ENCODE measurements around the gene BTBD2. TPM values are rescaled to one million over a fixed set of nuclear protein-coding genes. Genes with fewer than 3 reads are reported as not detected.

BTBD2 gene
- total and polyA plus RNA-seq, 10 of the 15 experiments (the other 5 are each of a cell fraction or from before 2014, with no cell fraction given) = 0.13 to 66.2 (median 10.4) TPM

DNA sequence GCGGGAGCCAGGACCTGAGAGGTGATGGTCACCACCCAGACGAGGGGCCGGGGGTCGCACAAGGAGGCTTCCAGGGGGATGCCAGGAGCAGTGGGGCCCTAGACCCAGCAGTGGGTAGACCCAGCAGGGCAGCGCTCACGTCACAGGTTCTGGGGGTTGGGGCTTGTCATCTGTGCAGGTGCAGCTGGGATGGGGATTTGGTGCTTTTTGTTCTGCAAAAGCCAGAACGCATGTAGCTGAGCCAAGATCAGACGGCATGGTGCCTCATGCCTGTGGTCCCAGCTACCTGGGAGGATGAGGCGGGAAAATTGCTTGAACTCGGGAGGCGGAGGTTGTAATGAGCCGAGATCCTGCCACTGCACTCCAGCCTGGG, 59.4 kb downstream of the BTBD2 start:
- RAD21 ChIA-PET (ENCODE audit: unreplicated experiment) = no interaction called here
- H3K79me2 ChIP-seq (ENCODE audit: control insufficient read depth, insufficient read depth, low read length) = peaks cover 24% of the 10 kb centered on the region
- POLR2A ChIA-PET = no interaction called here
- H4K20me1 ChIP-seq (ENCODE audit: control insufficient read depth, insufficient read depth) = no peaks in the 10 kb centered on the region
- no peaks in the 10 kb centered on the region for H3K4me1 ChIP-seq (ENCODE audit: control insufficient read depth, insufficient read depth, low read length)
- H3K4me3 ChIP-seq = no peak overlapping the region
- H2AFZ ChIP-seq (ENCODE audit: control insufficient read depth, low read depth, low read length) = no peak overlapping the region
- no peaks in the 10 kb centered on the region for H3K27me3 ChIP-seq (replicated peaks in 1 of 2; ENCODE audit: control insufficient read depth in 2 of 2, insufficient read depth in 2 of 2, low read length in 1 of 2)
- CTCF ChIA-PET = no interaction called here
- H3K9ac ChIP-seq (ENCODE audit: control insufficient read depth, insufficient read depth, low read length) = no peak overlapping the region
- in situ Hi-C loops (cut with MboI) = no loop called here
- no TSS peak for BruUV-seq (replicated peaks)
- H3K27ac ChIP-seq (ENCODE audit: control insufficient read depth, insufficient read depth) = no peak overlapping the region
- DNase-seq (ENCODE audit: low read depth, low spot score) (no peak), ATAC-seq (no peak), FAIRE-seq (no peak)
- no peak for TF ChIP-seq MYB (IDR thresholded peaks at IDR 0.05; ENCODE audit: borderline replicate concordance, low read depth, low read length)
- no peak for TF ChIP-seq E4F1 (IDR thresholded peaks at IDR 0.05; ENCODE audit: borderline replicate concordance, partially characterized antibody)
- TF ChIP-seq, protein P1, sequence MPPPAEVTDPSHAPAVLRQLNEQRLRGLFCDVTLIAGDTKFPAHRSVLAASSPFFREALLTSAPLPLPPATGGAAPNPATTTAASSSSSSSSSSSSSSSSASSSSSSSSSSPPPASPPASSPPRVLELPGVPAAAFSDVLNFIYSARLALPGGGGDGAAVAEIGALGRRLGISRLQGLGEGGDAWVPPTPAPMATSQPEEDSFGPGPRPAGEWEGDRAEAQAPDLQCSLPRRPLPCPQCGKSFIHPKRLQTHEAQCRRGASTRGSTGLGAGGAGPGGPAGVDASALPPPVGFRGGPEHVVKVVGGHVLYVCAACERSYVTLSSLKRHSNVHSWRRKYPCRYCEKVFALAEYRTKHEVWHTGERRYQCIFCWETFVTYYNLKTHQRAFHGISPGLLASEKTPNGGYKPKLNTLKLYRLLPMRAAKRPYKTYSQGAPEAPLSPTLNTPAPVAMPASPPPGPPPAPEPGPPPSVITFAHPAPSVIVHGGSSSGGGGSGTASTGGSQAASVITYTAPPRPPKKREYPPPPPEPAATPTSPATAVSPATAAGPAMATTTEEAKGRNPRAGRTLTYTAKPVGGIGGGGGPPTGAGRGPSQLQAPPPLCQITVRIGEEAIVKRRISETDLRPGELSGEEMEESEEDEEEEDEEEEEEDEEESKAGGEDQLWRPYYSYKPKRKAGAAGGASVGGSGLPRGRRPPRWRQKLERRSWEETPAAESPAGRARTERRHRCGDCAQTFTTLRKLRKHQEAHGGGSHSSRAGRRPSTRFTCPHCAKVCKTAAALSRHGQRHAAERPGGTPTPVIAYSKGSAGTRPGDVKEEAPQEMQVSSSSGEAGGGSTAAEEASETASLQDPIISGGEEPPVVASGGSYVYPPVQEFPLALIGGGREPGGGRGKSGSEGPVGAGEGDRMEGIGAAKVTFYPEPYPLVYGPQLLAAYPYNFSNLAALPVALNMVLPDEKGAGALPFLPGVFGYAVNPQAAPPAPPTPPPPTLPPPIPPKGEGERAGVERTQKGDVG (CRISPR knock-in tag; IDR thresholded peaks at IDR 0.05) = no peak
- no peak for TF ChIP-seq RFX5 (IDR thresholded peaks at IDR 0.05; ENCODE audit: low read depth, low read length)
- TF ChIP-seq ETV6 (conservative IDR thresholded peaks at IDR 0.05 in 1 of 2, IDR thresholded peaks at IDR 0.05 in 1 of 2; ENCODE audit: borderline replicate concordance in 1 of 2, low read depth in 1 of 2) = no peak
- no peak for TF ChIP-seq YY1 (IDR thresholded peaks at IDR 0.05; ENCODE audit: low read depth, low read length)
- TF ChIP-seq BACH1 (IDR thresholded peaks at IDR 0.05; ENCODE audit: borderline replicate concordance) = no peak
- TF ChIP-seq, protein P2, sequence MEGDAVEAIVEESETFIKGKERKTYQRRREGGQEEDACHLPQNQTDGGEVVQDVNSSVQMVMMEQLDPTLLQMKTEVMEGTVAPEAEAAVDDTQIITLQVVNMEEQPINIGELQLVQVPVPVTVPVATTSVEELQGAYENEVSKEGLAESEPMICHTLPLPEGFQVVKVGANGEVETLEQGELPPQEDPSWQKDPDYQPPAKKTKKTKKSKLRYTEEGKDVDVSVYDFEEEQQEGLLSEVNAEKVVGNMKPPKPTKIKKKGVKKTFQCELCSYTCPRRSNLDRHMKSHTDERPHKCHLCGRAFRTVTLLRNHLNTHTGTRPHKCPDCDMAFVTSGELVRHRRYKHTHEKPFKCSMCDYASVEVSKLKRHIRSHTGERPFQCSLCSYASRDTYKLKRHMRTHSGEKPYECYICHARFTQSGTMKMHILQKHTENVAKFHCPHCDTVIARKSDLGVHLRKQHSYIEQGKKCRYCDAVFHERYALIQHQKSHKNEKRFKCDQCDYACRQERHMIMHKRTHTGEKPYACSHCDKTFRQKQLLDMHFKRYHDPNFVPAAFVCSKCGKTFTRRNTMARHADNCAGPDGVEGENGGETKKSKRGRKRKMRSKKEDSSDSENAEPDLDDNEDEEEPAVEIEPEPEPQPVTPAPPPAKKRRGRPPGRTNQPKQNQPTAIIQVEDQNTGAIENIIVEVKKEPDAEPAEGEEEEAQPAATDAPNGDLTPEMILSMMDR (IDR thresholded peaks at IDR 0.05 in 2 of 3, conservative IDR thresholded peaks at IDR 0.05 in 1 of 3; ENCODE audit: control insufficient read depth in 2 of 3, extremely low read depth in 1 of 3, insufficient read depth in 1 of 3, low read depth in 3 of 3, low read length in 3 of 3) = no peak
- no peak for TF ChIP-seq BCL11A (IDR thresholded peaks at IDR 0.05; ENCODE audit: low read depth, low read length)
- no peak for TF ChIP-seq FOXK2 (IDR thresholded peaks at IDR 0.05)
- TF ChIP-seq JUND (IDR thresholded peaks at IDR 0.05; ENCODE audit: low read depth, low read length) = no peak
- TF ChIP-seq RCOR1 (conservative IDR thresholded peaks at IDR 0.05; ENCODE audit: low read depth, low read length) = no peak
- no peak for TF ChIP-seq HCFC1 (IDR thresholded peaks at IDR 0.05; ENCODE audit: low read length)
- no peak for TF ChIP-seq RBBP5 (conservative IDR thresholded peaks at IDR 0.05)
- peaks cover 5 to 29% of the 10 kb centered on the region in 2 experiments; a peak in 3 of 4 replicates for H3K36me3 ChIP-seq (ENCODE audit: control insufficient read depth in 2 of 2, insufficient read depth in 2 of 2, low read length in 1 of 2)
- H3K9me3 ChIP-seq (replicated peaks; ENCODE audit: control insufficient read depth, insufficient read depth, low read length) = no peaks in the 10 kb centered on the region
- intact Hi-C loops (cut with micrococcal nuclease; ENCODE audit: unreplicated experiment) = no loop called here
- no peak overlapping the region for H3K4me2 ChIP-seq (ENCODE audit: control insufficient read depth, insufficient read depth)
- SMC1A ChIA-PET (ENCODE audit: uncharacterized antibody, unreplicated experiment) = interaction anchor here (0.7 kb wide), 1 partner anchor 50 kb away, joined by 3 read pairs; no protein-coding TSS in a partner anchor
- 92% methylated on average over 12 of the region's 12 CpGs for WGBS (ENCODE audit: insufficient coverage, insufficient replicate concordance, low lambda C conversion rate, missing lambda C conversion rate)
